HCT116 (cell line): ENCODE measurements around the gene TSPAN5.

Experiments used
- CTCF ChIP-seq, 3 experiments: fragments of 200-600 bp in 1 of 3; sonication (generic) in 1 of 3; IDR thresholded peaks in 2 of 3; conservative IDR thresholded peaks in 1 of 3; 2 replicates each; pipeline ENCODE4 v1.5.1; 2012 to 2017; ENCODE audit warnings: low read depth in 2 of 3, low read length in 2 of 3, antibody characterized with exemption in 1 of 3, borderline replicate concordance in 1 of 3, control low read depth in 1 of 3, mild to moderate bottlenecking in 1 of 3, mixed read lengths in 1 of 3, mixed run types in 1 of 3, moderate library complexity in 1 of 3; ENCODE audit not compliant: insufficient read depth in 1 of 3
- EZH2 ChIP-seq: fragments of 200-600 bp; sonication (generic); IDR thresholded peaks from 2 replicates; pipeline ENCODE4 v1.6.1; 2017; ENCODE audit warnings: antibody characterized with exemption, mixed run types
- POLR2A ChIP-seq: IDR thresholded peaks from 2 replicates; pipeline ENCODE4 v1.7.0; 2011; ENCODE audit warnings: borderline replicate concordance; ENCODE audit not compliant: insufficient read depth, insufficient read length; ENCODE audit errors: extremely low read depth
- RAD21 ChIP-seq: IDR thresholded peaks from 2 replicates; pipeline ENCODE4 v1.6.1; 2012; ENCODE audit warnings: low read depth, mild to moderate bottlenecking

GRCh38 chr4:98634061-98634460, 24.4 kb downstream of the TSPAN5 start:
- TF ChIP-seq CTCF (IDR thresholded peaks at IDR 0.05 in 2 of 3, conservative IDR thresholded peaks at IDR 0.05 in 1 of 3; ENCODE audit: borderline replicate concordance in 1 of 3, insufficient read depth in 1 of 3, low read depth in 2 of 3, low read length in 2 of 3) (no peak), RAD21 (no peak), POLR2A (no peak), EZH2 (no peak)
